DOHH2 (cell line): Measurements from ENCODE around the gene SDHB.

Experiments
- H3F3A ChIP-seq: fragments of 200-600 bp; sonication (generic), shearing (Covaris generic); 2 replicates; pipeline ENCODE4 v1.6.0; 2016; ENCODE audit warnings: antibody characterized with exemption, mild to moderate bottlenecking; ENCODE audit not compliant: control insufficient read depth, insufficient read depth
- H3K27ac ChIP-seq: fragments of 200-600 bp; sonication (generic); 2 replicates; pipeline ENCODE4 v1.5.1; 2014; ENCODE audit warnings: low read depth, mild to moderate bottlenecking, low read length, moderate library complexity
- H3K27me3 ChIP-seq: fragments of 200-600 bp; sonication (generic); 2 replicates; pipeline ENCODE4 v1.6.1; 2014; ENCODE audit warnings: mild to moderate bottlenecking, low read length, mixed read lengths; ENCODE audit not compliant: control insufficient read depth
- H3K36me3 ChIP-seq: fragments of 200-600 bp; sonication (generic); 2 replicates; pipeline ENCODE4 v1.6.1; 2014; ENCODE audit warnings: mild to moderate bottlenecking, low read length, moderate library complexity, mixed read lengths; ENCODE audit not compliant: control insufficient read depth
- H3K4me1 ChIP-seq: fragments of 200-600 bp; sonication (generic); 2 replicates; pipeline ENCODE4 v1.6.1; 2014; ENCODE audit warnings: mild to moderate bottlenecking, low read length, mixed read lengths; ENCODE audit not compliant: control insufficient read depth
- H3K4me2 ChIP-seq: fragments of 200-600 bp; sonication (generic); 2 replicates; pipeline ENCODE4 v1.6.0; 2014; ENCODE audit warnings: mild to moderate bottlenecking, low read length, moderate library complexity
- H3K4me3 ChIP-seq: fragments of 200-600 bp; sonication (generic); 2 replicates; pipeline ENCODE4 v1.5.1; 2014; ENCODE audit warnings: mild to moderate bottlenecking, low read length, mixed read lengths
- H3K79me2 ChIP-seq: fragments of 200-600 bp; sonication (generic); 2 replicates; pipeline ENCODE4 v1.6.1; 2014; ENCODE audit warnings: mild to moderate bottlenecking, low read length, mixed read lengths; ENCODE audit not compliant: control insufficient read depth
- H3K9me2 ChIP-seq: fragments of 200-600 bp; sonication (generic); replicated peaks from 2 replicates; pipeline ENCODE4 v1.6.1; 2014; ENCODE audit warnings: mild to moderate bottlenecking, low read length, mixed read lengths; ENCODE audit not compliant: control insufficient read depth
- H3K9me3 ChIP-seq: fragments of 200-600 bp; sonication (generic); 2 replicates; pipeline ENCODE4 v1.6.1; 2014; ENCODE audit warnings: antibody characterized with exemption, low read length, mixed read lengths; ENCODE audit not compliant: control insufficient read depth, insufficient read depth
- H4K20me1 ChIP-seq: fragments of 200-600 bp; sonication (generic); 2 replicates; pipeline ENCODE4 v1.6.0; 2014; ENCODE audit warnings: low read depth, mild to moderate bottlenecking, antibody characterized with exemption, low read length, moderate library complexity; ENCODE audit not compliant: control insufficient read depth, insufficient read depth
- CTCF ChIP-seq: fragments of 200-600 bp; sonication (generic); IDR thresholded peaks from one replicate; pipeline ENCODE4 v1.5.1; 2014; ENCODE audit warnings: antibody characterized with exemption, mild to moderate bottlenecking, low read depth, low read length; ENCODE audit not compliant: poor library complexity, severe bottlenecking
- EZH2phosphoT487 ChIP-seq: fragments of 200-600 bp; sonication (generic); IDR thresholded peaks from 2 replicates; pipeline ENCODE4 v1.6.1; 2017; ENCODE audit warnings: borderline replicate concordance, mild to moderate bottlenecking, antibody characterized with exemption, low read length, moderate library complexity, mixed read lengths

The SDHB gene

GRCh38 chr1:17086751-17087150, 32.9 kb upstream of the SDHB start:
- no peak overlapping the region for H3K4me2 ChIP-seq
- no peak for TF ChIP-seq EZH2phosphoT487
- TF ChIP-seq CTCF: no peak

GRCh38 chr1:17084787-17085186, 31.0 kb upstream of the SDHB start:
- no peaks in the 10 kb centered on the region for H3K36me3 ChIP-seq
- no peaks in the 10 kb centered on the region for H3K9me2 ChIP-seq
- H3K27ac ChIP-seq: no peak overlapping the region
- no peaks in the 10 kb centered on the region for H4K20me1 ChIP-seq
- H3K4me1 ChIP-seq: no peaks in the 10 kb centered on the region
- no peak overlapping the region for H3K4me3 ChIP-seq
- no peak overlapping the region for H3K4me2 ChIP-seq
- no peaks in the 10 kb centered on the region for H3K27me3 ChIP-seq
- H3K79me2 ChIP-seq: no peaks in the 10 kb centered on the region
- no peaks in the 10 kb centered on the region for H3F3A ChIP-seq
- H3K9me3 ChIP-seq: no peaks in the 10 kb centered on the region
- TF ChIP-seq CTCF (no peak), EZH2phosphoT487 (no peak)

More at GRCh38 chr1:17086751-17087150, 32.9 kb upstream of the SDHB start:
- H3K9me3 ChIP-seq: no peaks in the 10 kb centered on the region
- H3K79me2 ChIP-seq: no peaks in the 10 kb centered on the region
- H3K9me2 ChIP-seq: no peaks in the 10 kb centered on the region
- no peaks in the 10 kb centered on the region for H3F3A ChIP-seq
- H3K36me3 ChIP-seq: no peaks in the 10 kb centered on the region
- H4K20me1 ChIP-seq: no peaks in the 10 kb centered on the region
- H3K4me1 ChIP-seq: no peaks in the 10 kb centered on the region
- H3K27ac ChIP-seq: no peak overlapping the region
- H3K27me3 ChIP-seq: no peaks in the 10 kb centered on the region
- H3K4me3 ChIP-seq: no peak overlapping the region

- H3K27me3 ChIP-seq: no peaks in the 10 kb centered on the region
- no peaks in the 10 kb centered on the region for H3K9me3 ChIP-seq
- no peak overlapping the region for H3K4me3 ChIP-seq
- no peaks in the 10 kb centered on the region for H3K79me2 ChIP-seq
- TF ChIP-seq EZH2phosphoT487 (no peak), CTCF (no peak)
- H3F3A ChIP-seq: no peaks in the 10 kb centered on the region
- no peaks in the 10 kb centered on the region for H4K20me1 ChIP-seq
- no peaks in the 10 kb centered on the region for H3K9me2 ChIP-seq
- no peak overlapping the region for H3K4me2 ChIP-seq
- H3K27ac ChIP-seq: no peak overlapping the region
- H3K36me3 ChIP-seq: no peaks in the 10 kb centered on the region
- H3K4me1 ChIP-seq: no peaks in the 10 kb centered on the region
Measured at GRCh38 chr1:17082761-17083160, 28.9 kb upstream of the SDHB start.

- Histone ChIP-seq H3K4me1 (no peaks in the 10 kb centered on the region), H3K4me3 (no peak overlapping the region), H3K36me3 (no peaks in the 10 kb centered on the region), H3K27me3 (no peaks in the 10 kb centered on the region), H3K4me2 (no peak overlapping the region), H3K9me2 (no peaks in the 10 kb centered on the region), H3K79me2 (no peaks in the 10 kb centered on the region), H3K9me3 (no peaks in the 10 kb centered on the region), H4K20me1 (no peaks in the 10 kb centered on the region), H3F3A (no peaks in the 10 kb centered on the region), H3K27ac (no peak overlapping the region)
- TF ChIP-seq CTCF (no peak), EZH2phosphoT487 (no peak)
Measured at GRCh38 chr1:17081439-17081838, 27.6 kb upstream of the SDHB start.
